HepG2 (cell line): ENCODE data around the gene S100P. TPM values are rescaled to one million over a fixed set of nuclear protein-coding genes. Genes with fewer than 3 reads are reported as not detected.

Experiments
- ATAC-seq: fragments of 200-7000 bp; cut with Tn5 transposase; 3 replicates; pipeline ENCODE4 v1.9.1; 2020; ENCODE audit warnings: mild to moderate bottlenecking, moderate library complexity
- BruUV-seq: library from RNA; stranded (reverse); fragments of 400-500 nt; replicated peaks from 2 replicates; lab custom pipeline; 2021; lab: Mats Ljungman, UMichigan
- CTCF ChIA-PET: fragments of 300-600 bp; formaldehyde crosslinking; extraction: SDS; loops from one replicate; lab custom pipeline; 2021; ENCODE audit warnings: low total read pairs, inconsistent platforms, low intra/inter-chr PET ratio; lab: Yijun Ruan, JAX
- POLR2A ChIA-PET: fragments of 350-600 bp; sonication (Branson Sonifier 250); formaldehyde crosslinking; loops from one replicate; lab custom pipeline; 2020; ENCODE audit warnings: antibody characterized with exemption, inconsistent platforms; lab: Yijun Ruan, JAX
- DNase-seq: peaks from one replicate; pipeline ENCODE4 v3.0.0-alpha.2; 2015; ENCODE audit warnings: low spot score
- FAIRE-seq: peaks from 3 replicates; lab custom pipeline; 2011; peaks lifted over from hg19 to GRCh38; lab: Jason Lieb, UNC
- H2AFZ ChIP-seq: one replicate; pipeline ENCODE4 v1.6.1; 2011; ENCODE audit warnings: low read length, inconsistent platforms
- H3K27ac ChIP-seq: fragments of 300-600 bp; 3 replicates; pipeline ENCODE4 v1.8.0; 2011; ENCODE audit warnings: mixed run types, mild to moderate bottlenecking, mixed read lengths, low read length, inconsistent platforms; ENCODE audit not compliant: insufficient read depth; ENCODE audit errors: extremely low read length
- H3K27me3 ChIP-seq, 2 experiments: fragments of 200-600 bp in 1 of 2; 2 replicates in 1 of 2; 3 replicates in 1 of 2; pipeline versions ENCODE4 v1.6.0 to v1.8.0; 2011; ENCODE audit warnings: low read length in 2 of 2, mild to moderate bottlenecking in 2 of 2, moderate library complexity in 2 of 2, inconsistent platforms in 1 of 2; ENCODE audit not compliant: insufficient read depth in 2 of 2, control insufficient read depth in 1 of 2
- H3K36me3 ChIP-seq, 2 experiments: fragments of 200-600 bp in 1 of 2; replicated peaks in 1 of 2; 2 replicates in 1 of 2; 3 replicates in 1 of 2; pipeline versions ENCODE4 v1.5.1 to v1.8.0; 2011; ENCODE audit warnings: low read length in 2 of 2, inconsistent platforms in 1 of 2; ENCODE audit not compliant: insufficient read depth in 2 of 2, control insufficient read depth in 1 of 2
- H3K4me1 ChIP-seq: 2 replicates; pipeline ENCODE4 v1.5.1; 2012; ENCODE audit warnings: low read length, inconsistent platforms; ENCODE audit not compliant: insufficient read depth
- H3K4me2 ChIP-seq: 2 replicates; pipeline ENCODE4 v1.6.0; 2011; ENCODE audit warnings: low read depth, low read length, inconsistent platforms
- H3K4me3 ChIP-seq, 3 experiments: fragments of 200-600 bp in 1 of 3; sonication (generic), shearing (Covaris generic) in 1 of 3; replicated peaks in 1 of 3; 2 replicates each; pipeline ENCODE4 v1.5.1; 2011 to 2016; ENCODE audit warnings: low read length in 3 of 3, inconsistent platforms in 2 of 3, low read depth in 2 of 3, mild to moderate bottlenecking in 2 of 3, control low read depth in 1 of 3, mixed read lengths in 1 of 3; ENCODE audit not compliant: insufficient read depth in 1 of 3
- H3K79me2 ChIP-seq: one replicate; pipeline ENCODE4 v1.6.1; 2011; ENCODE audit warnings: low read length, inconsistent platforms; ENCODE audit not compliant: insufficient read depth
- H3K9ac ChIP-seq: 2 replicates; pipeline ENCODE4 v1.6.0; 2011; ENCODE audit warnings: mild to moderate bottlenecking, low read depth, low read length, inconsistent platforms; ENCODE audit not compliant: insufficient read depth
- H3K9me3 ChIP-seq: 2 replicates; pipeline ENCODE4 v1.5.1; 2012; ENCODE audit warnings: mild to moderate bottlenecking, low read length
- H4K20me1 ChIP-seq: 2 replicates; pipeline ENCODE4 v1.6.0; 2011; ENCODE audit warnings: inconsistent platforms, mild to moderate bottlenecking, low read length, moderate library complexity; ENCODE audit not compliant: insufficient read depth
- ASH2L ChIP-seq: fragments of 300-600, 200-600 bp; sonication (generic); IDR thresholded peaks from 2 replicates; pipeline ENCODE4 v1.7.0; 2017; ENCODE audit warnings: low read depth, mild to moderate bottlenecking, moderate library complexity, mixed read lengths, low read length; ENCODE audit not compliant: insufficient read length
- ATF2 ChIP-seq: sonication (generic); formaldehyde crosslinking; IDR thresholded peaks from 2 replicates; pipeline ENCODE4 v1.4.0; 2020; ENCODE audit warnings: missing genetic modification reagents
- BCL6 ChIP-seq: IDR thresholded peaks from 2 replicates; pipeline ENCODE4 v1.6.1; 2016; ENCODE audit warnings: missing genetic modification reagents, missing compliant biosample characterization
- CBX1 ChIP-seq: IDR thresholded peaks from one replicate; pipeline ENCODE4 v1.6.1; 2016; ENCODE audit warnings: antibody characterized with exemption, low read depth
- HOXA3 ChIP-seq: sonication (generic); formaldehyde crosslinking; IDR thresholded peaks from 2 replicates; pipeline ENCODE4 v1.5.0; 2020; ENCODE audit warnings: missing genetic modification reagents
- KDM4B ChIP-seq: sonication (generic); formaldehyde crosslinking; IDR thresholded peaks from 2 replicates; pipeline ENCODE4 v1.4.0; 2020; ENCODE audit warnings: missing genetic modification reagents
- NAIF1 ChIP-seq: sonication (generic); formaldehyde crosslinking; IDR thresholded peaks from 2 replicates; pipeline ENCODE4 v1.5.0; 2020; ENCODE audit warnings: mild to moderate bottlenecking, missing genetic modification reagents, borderline replicate concordance
- PHF8 ChIP-seq: sonication (generic); formaldehyde crosslinking; IDR thresholded peaks from 2 replicates; pipeline ENCODE4 v1.5.0; 2020; ENCODE audit warnings: missing genetic modification reagents
- TOPORS ChIP-seq: sonication (generic); formaldehyde crosslinking; IDR thresholded peaks from 2 replicates; pipeline ENCODE4 v1.8.0; 2023; ENCODE audit warnings: mild to moderate bottlenecking, missing genetic modification reagents
- TP53 ChIP-seq: sonication (generic); formaldehyde crosslinking; conservative IDR thresholded peaks from 2 replicates; pipeline ENCODE4 v1.4.0; 2020; ENCODE audit warnings: missing genetic modification reagents
- ZGPAT ChIP-seq: IDR thresholded peaks from 2 replicates; pipeline ENCODE4 v1.6.1; 2016; ENCODE audit warnings: mild to moderate bottlenecking
- ZNF224 ChIP-seq: sonication (generic); formaldehyde crosslinking; IDR thresholded peaks from 2 replicates; pipeline ENCODE4 v1.5.0; 2020; ENCODE audit warnings: mild to moderate bottlenecking, missing genetic modification reagents
- ZNF546 ChIP-seq: sonication (generic); formaldehyde crosslinking; conservative IDR thresholded peaks from 2 replicates; pipeline ENCODE4 v1.8.1; 2023; ENCODE audit warnings: mild to moderate bottlenecking, missing genetic modification reagents
- ZNF761 ChIP-seq: sonication (generic); formaldehyde crosslinking; conservative IDR thresholded peaks from 2 replicates; pipeline ENCODE4 v1.4.0; 2020; ENCODE audit warnings: mild to moderate bottlenecking, missing genetic modification reagents
- WGBS: methylation state at CpG from one replicate; pipeline ENCODE4 v1.1.6; 2017; ENCODE audit warnings: low lambda C conversion rate; 5-methylcytosine and 5-hydroxymethylcytosine counted together
- in situ Hi-C: cut with HindIII; loops from 2 replicates; pipeline ENCODE4 v1.10.0; 2017; ENCODE audit warnings: low pct_unique_long_range_greater_than_20kb; ENCODE audit not compliant: extremely low pct_ligation_motif_present
- intact Hi-C: fragments of 100-400 bp; cut with micrococcal nuclease; formaldehyde crosslinking; loops from one replicate; pipeline ENCODE4 v1.10.0; 2022; ENCODE audit not compliant: unreplicated experiment
- polyA plus RNA-seq, 8 experiments: library from polyadenylated mRNA; depleted of rRNA in 3 of 8; stranded (reverse) in 7 of 8; unstranded in 1 of 8; fragments of >200 nt; fragmentation: Illumina TruSeq in 4 of 8; extraction: Trizol in 4 of 8; gene quantifications; 2 replicates each; pipeline versions ENCODE4 v1.2.1 to v1.2.3, GENCODE V29; 2011 to 2016; ENCODE audit warnings: low read depth in 4 of 8, missing spikeins in 1 of 8, mixed read lengths in 1 of 8; ENCODE audit not compliant: insufficient read depth in 1 of 8
- total RNA-seq, 5 experiments: library from RNA; depleted of rRNA; stranded (reverse); fragments of >200 nt; fragmentation: Illumina TruSeq; extraction: Trizol; gene quantifications; 2 replicates each; pipeline ENCODE4 v1.2.3, GENCODE V29; 2016; ENCODE audit warnings: low read depth in 1 of 5
- TF ChIP-seq, protein P1 (sequence below): sonication (generic); formaldehyde crosslinking; IDR thresholded peaks from 2 replicates; pipeline ENCODE4 v1.4.0; 2020; ENCODE audit warnings: missing genetic modification reagents

The S100P gene
- total and polyA plus RNA-seq, 2 of the 13 experiments (the other 11 are each of a cell fraction or from before 2014, with no cell fraction given): 278 to 1,649 TPM

GRCh38 chr4:6673660-6674499 is 19.8 kb upstream of the S100P start:
- Histone ChIP-seq H2AFZ (no peak overlapping the region), H3K79me2 (peaks cover 33% of the 10 kb centered on the region), H3K9ac (peak overlapping the region; percentile 75), H3K27me3 (no peaks in the 10 kb centered on the region), H3K4me2 (peak overlapping the region; percentile 91), H3K36me3 (peaks cover 0 to 13% of the 10 kb centered on the region in 2 experiments; a peak in 3 of 5 replicates), H3K9me3 (no peaks in the 10 kb centered on the region), H4K20me1 (peaks cover 14% of the 10 kb centered on the region), H3K27ac (peak overlapping the region; percentile 91), H3K4me3 (peak overlapping the region; percentile 61 to 78 (median 68); a peak in 5 of 6 replicates), H3K4me1 (peaks cover 41% of the 10 kb centered on the region)
- WGBS: 7% methylated on average over 25 of the region's 89 CpGs
- FAIRE-seq (peak; percentile 94), DNase-seq (peak; percentile 90), ATAC-seq (peak; percentile 77)
- intact Hi-C loops (loop anchor here (1.0 to 2.0 kb wide), 2 partner anchors 15 to 36 kb away; no protein-coding TSS in a partner anchor), in situ Hi-C loops (no loop called here)
- POLR2A ChIA-PET: interaction anchor here (1.0 to 7.2 kb wide), 37 partner anchors 8 to 400 kb away, joined by 3 to 122 read pairs (median 6); partner anchors contain the start of genes BLOC1S4, MAN2B2, MRFAP1 and MRFAP1L1
- CTCF ChIA-PET: interaction anchor here (1.6 to 3.0 kb wide), 2 partner anchors 14 to 17 kb away, joined by 4 to 10 read pairs; no protein-coding TSS in a partner anchor
- TSS peak; percentile 78 for BruUV-seq
- TF ChIP-seq, protein P1, sequence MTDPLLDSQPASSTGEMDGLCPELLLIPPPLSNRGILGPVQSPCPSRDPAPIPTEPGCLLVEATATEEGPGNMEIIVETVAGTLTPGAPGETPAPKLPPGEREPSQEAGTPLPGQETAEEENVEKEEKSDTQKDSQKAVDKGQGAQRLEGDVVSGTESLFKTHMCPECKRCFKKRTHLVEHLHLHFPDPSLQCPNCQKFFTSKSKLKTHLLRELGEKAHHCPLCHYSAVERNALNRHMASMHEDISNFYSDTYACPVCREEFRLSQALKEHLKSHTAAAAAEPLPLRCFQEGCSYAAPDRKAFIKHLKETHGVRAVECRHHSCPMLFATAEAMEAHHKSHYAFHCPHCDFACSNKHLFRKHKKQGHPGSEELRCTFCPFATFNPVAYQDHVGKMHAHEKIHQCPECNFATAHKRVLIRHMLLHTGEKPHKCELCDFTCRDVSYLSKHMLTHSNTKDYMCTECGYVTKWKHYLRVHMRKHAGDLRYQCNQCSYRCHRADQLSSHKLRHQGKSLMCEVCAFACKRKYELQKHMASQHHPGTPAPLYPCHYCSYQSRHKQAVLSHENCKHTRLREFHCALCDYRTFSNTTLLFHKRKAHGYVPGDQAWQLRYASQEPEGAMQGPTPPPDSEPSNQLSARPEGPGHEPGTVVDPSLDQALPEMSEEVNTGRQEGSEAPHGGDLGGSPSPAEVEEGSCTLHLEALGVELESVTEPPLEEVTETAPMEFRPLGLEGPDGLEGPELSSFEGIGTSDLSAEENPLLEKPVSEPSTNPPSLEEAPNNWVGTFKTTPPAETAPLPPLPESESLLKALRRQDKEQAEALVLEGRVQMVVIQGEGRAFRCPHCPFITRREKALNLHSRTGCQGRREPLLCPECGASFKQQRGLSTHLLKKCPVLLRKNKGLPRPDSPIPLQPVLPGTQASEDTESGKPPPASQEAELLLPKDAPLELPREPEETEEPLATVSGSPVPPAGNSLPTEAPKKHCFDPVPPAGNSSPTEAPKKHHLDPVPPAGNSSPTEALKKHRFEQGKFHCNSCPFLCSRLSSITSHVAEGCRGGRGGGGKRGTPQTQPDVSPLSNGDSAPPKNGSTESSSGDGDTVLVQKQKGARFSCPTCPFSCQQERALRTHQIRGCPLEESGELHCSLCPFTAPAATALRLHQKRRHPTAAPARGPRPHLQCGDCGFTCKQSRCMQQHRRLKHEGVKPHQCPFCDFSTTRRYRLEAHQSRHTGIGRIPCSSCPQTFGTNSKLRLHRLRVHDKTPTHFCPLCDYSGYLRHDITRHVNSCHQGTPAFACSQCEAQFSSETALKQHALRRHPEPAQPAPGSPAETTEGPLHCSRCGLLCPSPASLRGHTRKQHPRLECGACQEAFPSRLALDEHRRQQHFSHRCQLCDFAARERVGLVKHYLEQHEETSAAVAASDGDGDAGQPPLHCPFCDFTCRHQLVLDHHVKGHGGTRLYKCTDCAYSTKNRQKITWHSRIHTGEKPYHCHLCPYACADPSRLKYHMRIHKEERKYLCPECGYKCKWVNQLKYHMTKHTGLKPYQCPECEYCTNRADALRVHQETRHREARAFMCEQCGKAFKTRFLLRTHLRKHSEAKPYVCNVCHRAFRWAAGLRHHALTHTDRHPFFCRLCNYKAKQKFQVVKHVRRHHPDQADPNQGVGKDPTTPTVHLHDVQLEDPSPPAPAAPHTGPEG (CRISPR knock-in tag): peak; percentile 46; the same call in 1 of the 2 replicates
- TF ChIP-seq ZNF761 (peak; percentile 77), PHF8 (CRISPR knock-in tag) (peak; percentile 77), HOXA3 (CRISPR knock-in tag) (peak; percentile 88; the same call in 1 of the 2 replicates), ASH2L (no peak), ZNF224 (CRISPR knock-in tag) (no peak), BCL6 (CRISPR knock-in tag) (no peak), TOPORS (CRISPR knock-in tag) (peak; percentile 95), ATF2 (CRISPR knock-in tag) (peak; percentile 64; the same call in 1 of the 2 replicates), KDM4B (CRISPR knock-in tag) (peak; percentile 94), TP53 (CRISPR knock-in tag) (no peak), ZNF546 (CRISPR knock-in tag) (no peak; the same call in 1 of the 2 replicates), CBX1 (peak; percentile 24), NAIF1 (CRISPR knock-in tag) (peak; percentile 81), ZGPAT (CRISPR knock-in tag) (peak; percentile 59; the same call in 1 of the 2 replicates)
